Gastrocnemius medialis (tissue), 4 donors: Measurements from ENCODE around the gene TM9SF2.

Experiments
- POLR2A ChIP-seq, 2 donors: fragments of 450-650 bp; IDR thresholded peaks; one replicate each; pipeline ENCODE4 v1.6.1; 2017; ENCODE audit warnings: antibody characterized with exemption in 2 of 2, mild to moderate bottlenecking in 2 of 2, moderate library complexity in 2 of 2
- TF ChIP-seq, protein P1 (sequence below), 5 experiments: fragments of 450-650 bp in 3 of 5; fragments of 200-600 bp in 2 of 5; sonication (generic) in 2 of 5; IDR thresholded peaks in 4 of 5; conservative IDR thresholded peaks in 1 of 5; 1 replicate in 4 of 5; 2 replicates in 1 of 5; pipeline ENCODE4 v1.5.1; 2016 to 2019; ENCODE audit warnings: antibody characterized with exemption in 5 of 5, mild to moderate bottlenecking in 3 of 5, moderate library complexity in 3 of 5

- TF ChIP-seq, protein P1, sequence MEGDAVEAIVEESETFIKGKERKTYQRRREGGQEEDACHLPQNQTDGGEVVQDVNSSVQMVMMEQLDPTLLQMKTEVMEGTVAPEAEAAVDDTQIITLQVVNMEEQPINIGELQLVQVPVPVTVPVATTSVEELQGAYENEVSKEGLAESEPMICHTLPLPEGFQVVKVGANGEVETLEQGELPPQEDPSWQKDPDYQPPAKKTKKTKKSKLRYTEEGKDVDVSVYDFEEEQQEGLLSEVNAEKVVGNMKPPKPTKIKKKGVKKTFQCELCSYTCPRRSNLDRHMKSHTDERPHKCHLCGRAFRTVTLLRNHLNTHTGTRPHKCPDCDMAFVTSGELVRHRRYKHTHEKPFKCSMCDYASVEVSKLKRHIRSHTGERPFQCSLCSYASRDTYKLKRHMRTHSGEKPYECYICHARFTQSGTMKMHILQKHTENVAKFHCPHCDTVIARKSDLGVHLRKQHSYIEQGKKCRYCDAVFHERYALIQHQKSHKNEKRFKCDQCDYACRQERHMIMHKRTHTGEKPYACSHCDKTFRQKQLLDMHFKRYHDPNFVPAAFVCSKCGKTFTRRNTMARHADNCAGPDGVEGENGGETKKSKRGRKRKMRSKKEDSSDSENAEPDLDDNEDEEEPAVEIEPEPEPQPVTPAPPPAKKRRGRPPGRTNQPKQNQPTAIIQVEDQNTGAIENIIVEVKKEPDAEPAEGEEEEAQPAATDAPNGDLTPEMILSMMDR (IDR thresholded peaks at IDR 0.05 in 4 of 5, conservative IDR thresholded peaks at IDR 0.05 in 1 of 5): no peak
- no peak for TF ChIP-seq POLR2A (IDR thresholded peaks at IDR 0.05)
Observed at GRCh38 chr13:99489028-99489427, 12.2 kb upstream of the TM9SF2 start.
